GM21423 (cell line): ENCODE results near the gene JARID2.
"Not testable (repeated sequence)": the region's sequence is repeated elsewhere in the genome, so short reads cannot be mapped to it uniquely, and the experiment has no call there.

ENCODE experiments used
- ATAC-seq: cut with Tn5 transposase; IDR thresholded peaks from one replicate; pipeline ENCODE4 v1.9.1; 2021; ENCODE audit warnings: mild to moderate bottlenecking, moderate library complexity; ENCODE audit not compliant: unreplicated experiment

The JARID2 gene

DNA sequence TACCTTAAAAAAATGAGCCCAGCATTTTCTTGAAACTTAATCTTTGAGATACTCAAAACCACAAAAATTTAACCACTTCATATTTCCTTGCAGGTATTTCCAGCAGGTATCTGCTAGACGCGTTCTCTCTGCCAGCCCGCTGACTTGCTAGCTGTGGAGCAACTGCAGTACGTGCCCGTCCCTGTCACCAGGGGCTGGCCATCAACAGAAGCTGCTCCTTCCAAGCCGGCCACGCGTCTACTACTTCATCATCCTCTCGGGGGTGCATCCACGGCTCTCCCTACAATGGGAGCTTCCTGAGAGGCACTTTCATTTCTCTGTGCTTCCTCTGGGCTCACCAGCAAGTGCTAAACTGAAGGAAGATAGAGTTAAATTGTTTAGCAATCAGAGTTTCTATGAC is 284.5 kb downstream of the JARID2 start:
- no peak for ATAC-seq

- ATAC-seq = no peak
Measured at GRCh38 chr6:15531973-15532372, 286.1 kb downstream of the JARID2 start.

GRCh38 chr6:15533379-15534026 is 287.6 kb downstream of the JARID2 start:
- no peak for ATAC-seq

- no peak for ATAC-seq
Measured at GRCh38 chr6:15534974-15535373, 289.1 kb downstream of the JARID2 start.

- ATAC-seq = no peak
Measured at GRCh38 chr6:15535495-15536197, 289.8 kb downstream of the JARID2 start.

DNA sequence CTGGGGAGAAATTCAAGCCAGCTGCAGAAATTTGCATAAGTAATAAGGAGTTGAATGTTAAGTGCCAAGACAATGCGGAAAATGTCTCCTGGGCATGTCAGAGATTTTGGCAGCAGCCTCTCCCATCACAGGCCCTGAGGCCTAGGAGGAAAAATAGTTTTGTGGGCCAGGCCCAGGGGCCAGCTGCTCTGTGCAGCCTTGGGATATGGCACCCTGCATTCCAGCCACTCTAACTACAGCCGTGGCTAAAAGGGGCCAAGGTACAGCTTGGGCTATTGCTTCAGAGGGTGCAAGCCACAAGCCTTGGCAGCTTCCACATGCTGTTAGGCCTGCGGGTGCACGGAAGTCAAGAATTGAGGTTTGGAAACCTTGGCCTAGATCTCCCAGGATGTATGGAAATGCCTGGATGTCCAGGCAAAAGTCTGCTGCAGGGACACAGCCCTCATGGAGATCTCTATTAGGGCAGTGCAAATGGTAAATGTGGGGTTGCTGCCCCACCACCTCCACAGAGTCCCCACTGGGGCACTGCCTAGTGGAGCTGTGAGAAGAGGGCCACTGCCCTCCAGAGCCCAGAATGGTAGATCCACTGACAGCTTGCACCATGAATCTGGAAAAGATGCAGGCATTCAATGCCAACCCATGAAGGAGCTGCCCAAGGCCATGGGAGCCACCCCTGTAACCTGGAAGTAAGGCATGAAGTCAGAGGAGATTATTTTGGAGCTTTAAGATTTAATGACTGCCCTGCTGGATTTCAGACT is 290.5 kb downstream of the JARID2 start:
- no peak for ATAC-seq

- ATAC-seq = no peak
Measured at GRCh38 chr6:15538106-15538505, 292.2 kb downstream of the JARID2 start.

DNA sequence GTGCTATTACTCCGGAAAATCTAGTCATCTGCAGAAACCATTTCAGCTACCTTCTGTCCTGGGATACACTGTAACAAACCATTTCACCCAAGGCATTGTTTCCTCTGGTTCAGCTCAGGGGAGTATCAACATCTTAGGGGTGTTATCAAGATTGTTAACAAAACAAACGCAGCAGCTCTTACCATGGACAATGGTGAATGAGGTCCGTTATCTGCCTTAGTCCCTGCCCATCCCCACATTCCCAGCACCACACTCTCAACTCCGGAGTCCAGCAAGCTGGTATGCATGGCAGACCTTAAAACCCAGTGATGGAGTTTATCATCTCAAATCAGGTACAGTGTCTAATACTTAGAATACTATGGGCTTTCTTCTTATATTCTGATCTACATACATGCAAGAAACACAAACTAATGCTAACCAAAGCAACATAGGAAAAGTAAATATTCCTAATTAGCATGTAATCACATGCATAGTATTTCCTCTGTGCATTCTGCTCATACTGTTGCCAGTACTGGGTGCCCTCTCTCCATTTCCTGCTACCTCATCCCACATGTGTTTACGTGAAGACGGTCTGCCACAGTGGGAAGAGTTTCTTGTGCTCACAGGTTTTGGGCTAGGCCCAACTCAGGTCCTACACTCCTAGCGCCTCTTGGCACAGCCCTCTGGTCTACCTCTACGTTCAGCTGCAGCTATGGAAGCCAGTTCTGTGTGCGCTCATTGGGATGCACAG is 293.1 kb downstream of the JARID2 start:
- no peak for ATAC-seq

DNA sequence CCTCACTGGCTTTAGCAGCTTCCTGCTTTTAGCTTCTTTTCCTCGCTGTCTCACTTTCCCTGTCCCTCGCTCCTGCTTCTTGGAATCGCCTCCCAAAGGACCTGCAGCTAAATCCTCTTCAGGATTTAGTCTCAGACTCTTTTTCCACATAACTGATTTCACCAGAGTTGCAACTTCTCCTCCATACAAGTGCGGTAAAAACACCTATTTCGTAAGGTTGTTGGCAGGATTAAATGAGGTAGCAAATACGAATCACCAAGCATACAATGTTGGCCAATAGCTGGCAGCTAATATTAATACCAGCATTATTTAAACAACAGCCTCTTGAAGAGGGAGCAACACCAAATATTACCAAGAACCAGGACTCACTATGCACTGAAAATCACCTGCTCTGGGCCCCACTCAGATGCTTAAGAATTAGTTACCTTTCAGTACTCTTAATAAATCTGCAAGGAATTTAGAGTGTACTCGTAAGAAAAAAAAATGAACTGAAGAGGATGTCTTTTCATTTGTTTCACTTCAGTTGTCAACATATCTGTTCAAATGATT is 293.9 kb downstream of the JARID2 start:
- no peak for ATAC-seq

DNA sequence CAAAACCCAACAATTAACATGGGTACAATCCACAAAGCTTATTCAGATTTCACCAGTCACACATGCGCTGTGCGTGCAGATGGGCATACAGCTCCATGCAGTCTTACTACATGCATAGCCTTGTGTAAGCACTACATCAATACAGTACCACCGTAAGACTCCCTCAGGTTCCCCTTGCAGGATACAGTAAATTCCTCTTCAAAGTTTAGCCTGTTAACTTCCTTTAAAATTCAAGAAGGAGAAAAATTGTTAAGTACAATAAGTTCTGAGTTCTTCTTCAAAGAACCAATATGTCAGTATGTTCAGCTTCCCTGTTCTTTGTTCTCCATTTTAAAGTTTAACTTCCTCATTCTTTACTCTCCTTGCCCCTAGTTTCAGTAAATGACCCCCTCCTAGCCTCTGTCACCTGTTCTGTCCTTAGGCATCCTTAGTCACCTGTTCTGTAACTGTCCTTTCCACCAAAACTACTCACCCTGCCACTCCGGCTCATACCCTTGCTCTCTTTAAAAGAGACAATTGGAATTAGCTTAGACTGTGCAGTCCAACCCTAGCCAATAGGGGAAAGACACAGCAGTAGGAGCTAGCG is 297.6 kb downstream of the JARID2 start:
- ATAC-seq = not testable (repeated sequence)

- ATAC-seq = no peak
Measured at GRCh38 chr6:15544321-15544900, 298.5 kb downstream of the JARID2 start.

- no peak for ATAC-seq
Measured at GRCh38 chr6:15546591-15546990, 300.7 kb downstream of the JARID2 start.

DNA sequence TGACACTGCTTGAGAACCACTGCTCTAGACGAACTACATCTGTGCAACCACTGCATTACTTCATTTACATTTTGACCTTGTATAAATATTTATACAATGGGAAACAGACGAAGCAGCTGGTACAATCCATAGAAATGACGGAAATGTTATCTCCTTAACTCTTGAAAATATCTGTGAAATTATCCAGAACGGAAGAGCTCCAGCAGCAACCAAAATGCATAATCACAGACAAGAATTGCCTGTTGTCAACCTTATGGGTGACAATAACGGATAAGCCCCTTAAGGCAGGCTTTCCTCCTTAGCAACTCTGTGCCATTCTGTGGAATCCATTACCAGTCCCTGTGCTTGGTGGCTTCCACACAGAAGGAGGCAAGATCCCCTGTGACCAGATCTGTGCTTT is 301.5 kb downstream of the JARID2 start:
- no peak for ATAC-seq

DNA sequence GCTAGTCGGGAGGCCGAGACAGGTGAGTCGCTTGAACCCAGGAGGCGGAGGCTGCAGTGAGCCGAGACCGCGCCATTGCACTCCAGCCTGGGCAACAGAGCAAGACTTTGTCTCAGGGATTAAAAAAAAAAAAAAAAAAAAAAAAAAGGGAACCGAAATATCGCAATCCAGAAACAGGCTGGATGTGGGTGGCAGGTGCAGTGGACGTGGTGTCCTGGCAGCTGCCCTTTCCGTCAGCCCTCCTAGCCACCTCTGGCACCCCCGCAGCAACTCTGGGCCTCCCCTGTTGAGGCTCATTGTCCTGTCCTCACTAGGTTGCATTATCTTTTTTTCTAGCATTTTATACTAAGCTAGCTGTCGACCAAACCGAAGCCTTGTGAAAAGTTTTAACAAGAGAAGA is 303.5 kb downstream of the JARID2 start:
- no peak for ATAC-seq

DNA sequence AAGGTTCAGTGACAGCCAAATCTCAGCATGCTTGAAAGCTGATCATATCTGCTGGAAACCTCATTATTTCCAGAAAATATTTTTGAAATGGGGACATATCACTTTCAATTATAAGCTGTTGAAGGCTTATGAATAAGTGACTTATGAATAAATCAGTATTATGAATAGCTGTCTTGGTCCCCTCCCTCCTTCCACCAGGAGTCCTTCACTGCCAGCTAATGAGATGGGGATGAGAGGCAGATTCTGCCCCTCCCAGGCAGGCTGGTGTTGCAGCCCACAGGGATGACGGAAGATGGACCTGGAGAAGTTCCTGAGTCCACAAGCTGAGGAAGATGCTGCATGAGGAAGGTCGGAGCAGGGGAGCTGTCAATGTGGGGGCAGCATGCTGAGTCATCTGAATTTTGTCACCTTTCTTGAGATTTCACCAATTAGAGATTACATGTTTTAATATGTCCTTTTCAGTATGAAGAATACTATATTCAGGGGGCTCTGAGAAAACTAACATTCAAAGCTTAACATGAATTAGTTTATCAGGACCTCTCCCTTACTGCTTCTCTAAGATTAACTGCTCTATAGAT is 304.8 kb downstream of the JARID2 start:
- ATAC-seq = no peak

- no peak for ATAC-seq
Measured at GRCh38 chr6:15551262-15551661, 305.4 kb downstream of the JARID2 start.

DNA sequence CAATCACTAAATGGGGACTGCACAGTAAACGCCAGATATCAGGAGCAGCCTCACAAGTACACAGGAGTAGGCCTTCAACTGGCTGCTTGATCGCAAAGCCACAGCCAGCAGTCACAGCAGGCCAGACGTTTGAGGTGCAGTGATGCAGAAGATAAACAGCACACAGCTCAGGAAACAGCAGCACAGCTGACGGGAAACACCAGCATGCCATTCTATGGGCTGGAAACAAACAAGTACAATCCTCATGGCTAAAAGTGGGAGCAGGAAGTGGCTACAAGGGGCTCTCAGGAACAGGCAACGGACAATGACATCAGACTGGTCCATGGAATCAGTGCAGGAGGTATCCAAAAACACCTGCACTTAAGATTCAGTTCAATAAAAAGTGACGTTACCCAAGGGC is 305.9 kb downstream of the JARID2 start:
- ATAC-seq = no peak

DNA sequence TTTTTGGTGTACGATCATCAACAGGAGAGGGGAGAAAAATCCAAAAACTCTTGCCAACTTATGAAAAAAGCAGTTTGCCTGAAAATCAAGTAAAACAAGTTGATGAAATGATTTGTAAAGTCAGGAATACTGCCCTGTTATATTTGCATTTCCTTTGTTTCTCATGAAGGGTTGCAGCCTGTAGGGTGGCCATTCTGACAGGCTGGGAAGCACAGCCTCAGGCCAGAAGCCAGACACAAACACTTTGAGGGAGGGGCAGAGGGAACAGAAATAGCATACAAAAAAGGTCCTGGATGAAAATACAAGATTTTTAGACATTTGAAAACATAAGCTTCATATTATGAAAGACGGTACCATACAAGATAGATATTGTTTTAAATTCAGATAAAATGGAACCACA is 307.2 kb downstream of the JARID2 start:
- ATAC-seq = no peak

DNA sequence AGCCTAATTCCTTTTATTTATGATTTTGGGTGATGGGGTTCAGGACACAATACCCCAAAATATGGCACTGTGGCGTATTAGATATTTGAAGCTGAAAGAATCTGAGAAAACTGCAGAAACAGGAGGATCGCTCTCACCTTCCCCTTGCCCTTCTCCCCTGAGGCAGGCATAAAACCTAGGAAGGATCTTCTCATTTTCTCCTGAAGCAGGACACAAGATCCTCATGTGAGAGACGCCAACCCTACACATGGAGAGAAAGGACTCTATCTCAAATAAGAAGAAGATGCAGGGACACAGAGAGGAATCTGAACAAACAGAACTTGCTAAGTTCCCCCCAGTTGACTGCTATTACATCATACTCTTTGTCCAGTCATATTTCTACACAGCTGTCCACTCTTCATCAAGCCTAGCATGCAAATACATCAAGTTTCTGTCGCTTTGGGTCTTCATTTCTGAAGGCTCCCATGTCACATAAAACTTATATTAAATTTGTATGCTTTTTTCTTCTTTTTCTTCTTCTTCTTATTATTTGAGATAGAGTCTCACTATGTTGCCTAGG is 307.9 kb downstream of the JARID2 start:
- no peak for ATAC-seq

- no peak for ATAC-seq
Measured at GRCh38 chr6:15554728-15555100, 308.8 kb downstream of the JARID2 start.
